GM19467 (cell line): ENCODE data around the gene TBPL2.
"Not testable (repeated sequence)": the region's sequence is repeated elsewhere in the genome, so short reads cannot be mapped to it uniquely, and the experiment has no call there.

ENCODE experiments used
- ATAC-seq: cut with Tn5 transposase; IDR thresholded peaks from one replicate; pipeline ENCODE4 v1.9.1; 2021; ENCODE audit warnings: mild to moderate bottlenecking, moderate library complexity; ENCODE audit not compliant: unreplicated experiment

Gene TBPL2

DNA sequence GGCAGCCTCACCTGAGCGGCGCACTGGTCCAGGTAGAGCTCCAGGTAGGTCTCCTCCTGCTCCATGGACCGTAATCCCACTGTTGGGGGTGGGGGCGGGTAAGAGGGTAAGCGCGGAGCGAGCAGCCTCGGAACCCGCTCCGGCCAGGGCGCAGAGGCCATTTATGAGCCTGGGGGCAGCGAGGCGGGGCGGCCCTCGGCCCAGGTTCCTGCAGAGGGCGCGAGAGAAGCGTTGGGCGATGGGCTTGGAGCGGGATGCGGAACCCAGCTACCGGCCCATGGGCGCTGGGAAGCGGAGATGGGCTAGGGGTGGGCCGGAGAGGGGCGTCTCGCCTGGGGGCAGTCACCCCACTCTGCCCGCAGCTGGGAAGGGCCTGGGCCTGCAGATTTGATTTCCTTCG, at the start of gene TBPL2:
Gene TBPL2 (minus strand): TSS at position 232 of the 400 bp plus-strand sequence. CDS start 167 bp downstream, at position 65.
- ATAC-seq, result no peak

- no peak for ATAC-seq
These were observed 47.8 kb upstream of the TBPL2 start for GRCh38 chr14:55488204-55488603.

DNA sequence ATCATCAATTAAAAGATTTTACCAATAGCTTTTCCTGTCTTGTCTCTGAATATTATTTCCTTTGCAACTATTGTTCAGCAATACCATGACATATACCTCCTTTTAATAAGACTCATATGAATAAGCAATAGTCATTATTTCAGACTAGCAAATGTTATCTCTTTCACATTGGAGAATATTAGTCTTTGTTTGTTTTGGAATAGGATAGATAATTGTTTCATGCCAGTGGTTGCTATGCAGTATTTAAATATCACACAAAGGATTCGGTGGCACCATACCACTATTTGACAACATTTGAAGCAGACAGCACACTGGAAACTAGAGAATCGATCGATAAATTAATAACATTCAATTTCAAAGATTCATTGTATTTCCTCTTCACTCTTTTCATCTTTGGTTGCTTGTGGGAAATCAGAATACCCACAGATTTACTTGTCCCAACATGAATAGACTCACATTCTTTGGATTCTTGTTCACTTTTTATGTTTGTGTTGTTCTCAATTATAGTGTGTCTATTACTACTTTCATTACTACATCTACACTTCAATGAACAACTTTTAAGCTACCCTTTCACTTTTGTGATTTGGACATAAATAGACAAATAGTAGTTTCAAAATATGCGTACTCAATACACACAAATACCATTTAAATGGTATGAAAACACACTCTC, 42.7 kb upstream of the TBPL2 start:
- no peak for ATAC-seq

DNA sequence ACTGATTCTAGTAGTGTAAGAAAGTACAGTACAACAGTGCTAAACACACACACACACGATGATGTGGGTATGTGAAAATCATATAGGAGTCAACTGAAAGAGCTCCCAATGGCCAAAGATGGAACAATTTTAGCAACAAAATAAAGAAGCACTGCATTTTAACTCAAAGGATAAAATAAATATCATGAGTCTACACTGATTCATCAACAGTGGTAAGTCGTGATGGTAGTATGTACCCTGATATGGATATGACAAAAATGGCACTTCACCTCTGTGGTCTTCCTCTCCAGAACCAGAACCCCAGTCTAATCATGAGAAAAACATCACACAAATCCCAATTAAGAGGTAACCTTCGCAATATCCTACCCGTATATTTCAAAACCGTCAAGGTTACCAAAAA, 41.4 kb upstream of the TBPL2 start:
- ATAC-seq, result no peak

DNA sequence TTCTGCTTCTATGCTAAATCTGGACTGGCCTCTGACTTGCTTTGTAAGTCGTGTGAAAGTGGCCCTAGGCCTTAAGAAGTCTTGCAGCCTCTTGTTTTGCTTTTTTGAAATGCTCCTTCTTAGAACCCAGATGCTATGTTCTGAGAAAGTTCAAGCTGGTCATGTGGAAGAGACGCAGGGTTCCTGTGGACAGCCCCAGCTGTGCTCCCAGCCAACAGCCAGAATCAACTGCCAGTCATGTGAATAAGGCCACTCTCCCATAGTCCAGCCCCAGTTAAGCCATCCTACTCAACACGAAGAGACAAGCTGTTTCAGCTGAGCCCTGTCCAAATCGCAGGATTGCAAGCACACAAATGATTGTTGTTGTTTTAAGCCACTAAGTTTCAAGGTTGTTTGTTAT, 37.3 kb upstream of the TBPL2 start:
- no peak for ATAC-seq

- not testable (repeated sequence) for ATAC-seq
These were observed 36.0 kb upstream of the TBPL2 start for GRCh38 chr14:55476448-55476847.

DNA sequence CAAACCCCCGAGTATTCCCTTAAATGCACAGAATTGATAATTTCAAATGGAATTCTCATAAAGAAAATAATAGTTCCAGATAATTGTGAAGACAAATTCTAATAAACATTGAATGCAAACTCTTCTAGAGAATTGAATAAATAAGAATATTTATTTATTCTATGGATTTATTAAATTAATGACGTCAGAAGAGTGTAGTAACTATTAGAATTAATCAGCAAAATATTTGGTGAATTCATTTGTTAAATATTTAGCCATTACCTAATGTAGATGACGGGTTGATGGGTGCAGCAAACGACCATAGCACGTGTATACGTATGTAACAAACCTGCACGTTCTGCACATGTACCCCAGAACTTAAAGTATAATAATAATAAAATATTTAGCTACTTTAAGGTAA, 33.4 kb upstream of the TBPL2 start:
- no peak for ATAC-seq

GRCh38 chr14:55470025-55470424, 29.6 kb upstream of the TBPL2 start:
- no peak for ATAC-seq

GRCh38 chr14:55467307-55467706, 26.9 kb upstream of the TBPL2 start:
- no peak for ATAC-seq

DNA sequence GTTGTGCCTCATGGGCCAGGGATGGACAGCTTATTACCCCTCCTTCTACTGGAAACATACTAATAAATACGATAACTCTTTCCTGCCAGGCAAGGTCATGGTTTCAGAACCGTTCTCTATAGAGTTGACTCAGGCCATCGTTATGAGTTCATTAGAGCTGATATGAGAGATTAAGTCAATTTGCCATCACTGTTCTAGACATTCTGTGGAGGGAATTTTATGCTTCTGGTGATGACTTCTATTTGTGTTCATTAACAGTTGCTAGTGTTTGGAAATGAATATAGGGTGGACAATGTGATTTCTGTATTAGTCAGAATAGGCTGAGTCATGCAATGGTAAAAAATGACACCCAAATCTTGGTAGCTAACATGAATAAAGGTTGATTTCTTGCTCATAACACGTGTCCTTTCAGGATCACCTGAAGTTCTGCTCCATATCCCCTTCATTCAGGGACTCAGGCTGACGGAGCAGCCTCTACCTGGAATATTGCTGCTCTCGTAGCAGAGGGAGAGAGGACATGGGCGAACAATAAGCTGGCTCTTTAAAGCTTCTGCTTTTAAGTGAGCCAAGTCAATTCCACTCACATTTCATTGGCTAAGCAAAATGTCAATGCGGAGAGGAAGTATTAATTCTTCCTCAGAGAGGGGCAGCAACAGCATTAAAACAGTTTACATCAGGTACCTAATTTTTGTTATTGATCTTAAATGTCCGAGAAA, 18.5 kb upstream of the TBPL2 start:
- peak; percentile 61 for ATAC-seq

- no peak for ATAC-seq
These were observed 17.1 kb upstream of the TBPL2 start for GRCh38 chr14:55457496-55457895.

DNA sequence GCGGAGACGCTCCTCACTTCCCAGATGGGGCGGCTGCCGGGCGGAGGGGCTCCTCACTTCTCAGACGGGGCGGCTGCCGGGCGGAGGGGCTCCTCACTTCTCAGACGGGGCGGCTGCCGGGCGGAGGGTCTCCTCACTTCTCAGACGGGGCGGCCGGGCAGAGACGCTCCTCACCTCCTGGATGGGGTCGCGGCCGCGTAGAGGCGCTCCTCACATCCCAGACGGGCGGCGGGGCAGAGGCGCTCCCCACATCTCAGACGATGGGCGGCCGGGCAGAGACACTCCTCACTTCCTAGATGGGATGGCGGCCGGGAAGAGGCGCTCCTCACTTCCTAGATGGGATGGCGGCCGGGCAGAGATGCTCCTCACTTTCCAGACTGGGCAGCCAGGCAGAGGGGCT, 16.0 kb upstream of the TBPL2 start:
- not testable (repeated sequence) for ATAC-seq

GRCh38 chr14:55454264-55455002, 14.0 kb upstream of the TBPL2 start:
- no peak for ATAC-seq

DNA sequence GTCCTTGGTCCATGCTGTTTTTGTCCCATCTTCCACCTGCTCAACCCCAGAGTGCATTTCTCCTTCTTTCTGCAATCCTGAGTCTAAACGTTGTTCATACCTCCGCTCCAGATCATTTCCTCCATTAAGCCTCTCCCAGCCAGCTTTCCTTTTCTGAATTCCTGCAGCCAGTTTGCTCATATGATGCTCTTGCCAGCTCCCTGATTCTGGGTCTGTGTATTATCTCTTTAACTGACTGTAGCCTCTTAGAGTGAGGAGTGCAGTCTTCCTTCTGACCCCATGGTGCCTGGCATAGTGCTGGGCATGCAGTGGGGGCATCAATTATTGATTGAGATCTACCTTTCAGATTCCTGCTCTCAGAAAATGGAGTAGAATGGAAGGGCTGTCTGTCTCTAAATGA, 11.5 kb upstream of the TBPL2 start:
- no peak for ATAC-seq

DNA sequence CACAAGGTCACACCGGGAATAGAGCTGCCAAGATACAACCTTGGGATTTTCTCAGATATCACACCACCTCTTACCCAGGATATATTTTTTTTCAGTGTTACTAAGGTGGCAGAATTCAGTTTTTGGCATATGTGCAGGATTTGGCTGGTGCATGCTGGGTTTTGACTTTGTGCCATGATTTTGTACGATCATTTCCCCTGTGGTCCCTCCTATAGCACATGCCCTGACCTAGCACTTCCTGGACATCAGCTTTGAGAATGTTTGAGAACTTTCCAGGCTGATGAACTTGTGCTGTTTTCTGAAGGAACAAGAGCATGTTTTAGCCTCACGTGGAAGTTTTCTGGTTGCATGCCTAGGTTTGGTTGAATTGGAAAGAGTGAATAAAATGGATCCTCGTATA, 11.0 kb upstream of the TBPL2 start:
- no peak for ATAC-seq

GRCh38 chr14:55450987-55451386, 10.6 kb upstream of the TBPL2 start:
- no peak for ATAC-seq

DNA sequence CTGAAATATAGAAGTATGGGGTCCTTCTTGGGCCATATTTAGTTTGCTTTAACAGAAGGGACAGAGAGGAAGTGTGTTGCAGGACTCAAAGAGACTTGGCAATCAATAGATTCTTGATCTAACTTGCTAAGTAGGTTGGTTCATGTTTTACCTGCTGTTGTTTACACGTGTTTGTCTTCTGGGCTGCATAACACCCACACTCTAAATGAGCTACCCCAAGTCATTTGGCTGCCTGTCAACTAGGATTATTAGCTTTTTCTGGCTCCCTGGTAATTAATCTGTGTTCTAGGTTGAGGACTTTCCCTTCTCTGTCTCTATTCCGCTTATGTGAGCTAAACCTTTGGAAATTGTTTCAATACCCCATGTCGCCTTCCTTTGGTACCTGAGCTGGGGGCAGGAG, 10.1 kb upstream of the TBPL2 start:
- no peak for ATAC-seq

GRCh38 chr14:55450124-55450523, 9.7 kb upstream of the TBPL2 start:
- no peak for ATAC-seq

- ATAC-seq, result no peak
These were observed 8.7 kb upstream of the TBPL2 start for GRCh38 chr14:55449116-55449515.

- no peak for ATAC-seq
These were observed 7.8 kb upstream of the TBPL2 start for GRCh38 chr14:55448141-55448614.

DNA sequence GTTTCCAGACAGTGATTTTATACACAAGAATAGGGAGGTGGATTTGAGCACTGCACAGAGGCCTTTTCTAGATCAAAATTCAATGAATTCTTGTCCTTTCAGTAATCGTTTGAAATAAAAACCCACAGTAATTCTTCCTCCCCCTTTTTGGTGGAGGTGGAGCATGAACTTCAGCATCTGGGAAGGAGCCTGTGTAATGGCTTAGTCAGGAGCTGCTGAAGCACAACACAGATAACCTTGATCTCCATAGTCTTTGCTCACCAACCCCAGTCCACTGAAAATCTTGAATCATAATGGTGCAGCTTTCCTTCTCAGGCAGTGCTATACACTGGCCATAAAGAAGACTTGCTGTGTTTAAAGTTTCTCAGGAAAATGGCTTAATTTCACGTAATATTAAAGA, 6.4 kb upstream of the TBPL2 start:
- no peak for ATAC-seq
